Kidney (tissue), 14 donors: ENCODE measurements around the gene P3H3. TPM values are rescaled to one million over a fixed set of nuclear protein-coding genes. Genes with fewer than 3 reads are reported as not detected.

ENCODE experiments used
- DNase-seq, 5 donors: peaks; one replicate each; pipeline ENCODE4 v3.0.0-alpha.2; 2013 to 2020
- FAIRE-seq: peaks from 2 replicates; lab custom pipeline; 2012; peaks lifted over from hg19 to GRCh38; lab: Jason Lieb, UNC
- H3K27ac ChIP-seq, 2 donors: one replicate each; pipeline ENCODE4 v1.7.0; 2013; ENCODE audit warnings: low read depth in 2 of 2, low read length in 2 of 2, inconsistent platforms in 1 of 2
- H3K27me3 ChIP-seq: one replicate; pipeline ENCODE4 v1.7.1; 2013; ENCODE audit warnings: low read length, inconsistent platforms; ENCODE audit not compliant: control insufficient read depth, insufficient read depth
- H3K36me3 ChIP-seq, 3 donors: one replicate each; pipeline versions ENCODE4 v1.7.0 to v1.7.1; 2013; ENCODE audit warnings: low read length in 3 of 3, control low read depth in 1 of 3, inconsistent platforms in 1 of 3; ENCODE audit not compliant: insufficient read depth in 3 of 3, control insufficient read depth in 2 of 3
- H3K4me1 ChIP-seq, 3 donors: one replicate each; pipeline versions ENCODE4 v1.7.0 to v1.7.1; 2013; ENCODE audit warnings: low read length in 3 of 3, inconsistent platforms in 1 of 3, low read depth in 1 of 3; ENCODE audit not compliant: control insufficient read depth in 2 of 3, insufficient read depth in 2 of 3
- H3K4me3 ChIP-seq, 3 donors: one replicate each; pipeline versions ENCODE4 v1.7.0 to v1.8.1; 2013; ENCODE audit warnings: low read length in 3 of 3, control low read depth in 1 of 3, inconsistent platforms in 1 of 3
- H3K9ac ChIP-seq, 3 donors: one replicate each; pipeline versions ENCODE4 v1.7.0 to v1.7.1; 2013; ENCODE audit warnings: low read length in 3 of 3, control low read depth in 1 of 3, inconsistent platforms in 1 of 3
- H3K9me3 ChIP-seq, 3 donors: one replicate each; pipeline versions ENCODE4 v1.7.0 to v1.7.1; 2013; ENCODE audit warnings: low read length in 3 of 3, control low read depth in 1 of 3, inconsistent platforms in 1 of 3; ENCODE audit not compliant: control insufficient read depth in 2 of 3, insufficient read depth in 1 of 3
- intact Hi-C: fragments of 100-400 bp; cut with DNase I; formaldehyde crosslinking; loops from one replicate; pipeline ENCODE4 v1.11.1; 2022
- polyA plus RNA-seq: library from polyadenylated mRNA; stranded (reverse); fragments of 350-450 nt; fragmentation: Illumina TruSeq; extraction: RNeasy Lipid Tissue Mini Kit (QIAGEN cat#74804); gene quantifications from one replicate; pipeline ENCODE4 v1.2.3, GENCODE V29; 2014; ENCODE audit warnings: low read depth, low replicate concordance; ENCODE audit not compliant: insufficient read depth
- total RNA-seq: library from RNA; stranded (reverse); fragmentation: NEBNext Ultra II Directional; extraction: Animal tissue kit (Norgen Biotek cat#: 25700); gene quantifications from one replicate; pipeline ENCODE4 v1.2.1, GENCODE V29; 2021
- TF ChIP-seq, protein P1 (sequence below): IDR thresholded peaks from 3 replicates; pipeline ENCODE4 v1.5.1; 2012; ENCODE audit warnings: mild to moderate bottlenecking, moderate library complexity, borderline replicate concordance; ENCODE audit not compliant: insufficient read depth; ENCODE audit errors: extremely low read depth
- donor health status: control.
- donor health status: control.
- donor health status: control.
- donor health status: control.
- donor health status: control.
- donor health status: DM: yes; HTN: yes; CAD: no.
- donor health status: Normal renal cell carcinoma (clear cell type).

Gene P3H3
- total and polyA plus RNA-seq, 2 donors from 2014 or later: 17.0 to 18.5 TPM

DNA sequence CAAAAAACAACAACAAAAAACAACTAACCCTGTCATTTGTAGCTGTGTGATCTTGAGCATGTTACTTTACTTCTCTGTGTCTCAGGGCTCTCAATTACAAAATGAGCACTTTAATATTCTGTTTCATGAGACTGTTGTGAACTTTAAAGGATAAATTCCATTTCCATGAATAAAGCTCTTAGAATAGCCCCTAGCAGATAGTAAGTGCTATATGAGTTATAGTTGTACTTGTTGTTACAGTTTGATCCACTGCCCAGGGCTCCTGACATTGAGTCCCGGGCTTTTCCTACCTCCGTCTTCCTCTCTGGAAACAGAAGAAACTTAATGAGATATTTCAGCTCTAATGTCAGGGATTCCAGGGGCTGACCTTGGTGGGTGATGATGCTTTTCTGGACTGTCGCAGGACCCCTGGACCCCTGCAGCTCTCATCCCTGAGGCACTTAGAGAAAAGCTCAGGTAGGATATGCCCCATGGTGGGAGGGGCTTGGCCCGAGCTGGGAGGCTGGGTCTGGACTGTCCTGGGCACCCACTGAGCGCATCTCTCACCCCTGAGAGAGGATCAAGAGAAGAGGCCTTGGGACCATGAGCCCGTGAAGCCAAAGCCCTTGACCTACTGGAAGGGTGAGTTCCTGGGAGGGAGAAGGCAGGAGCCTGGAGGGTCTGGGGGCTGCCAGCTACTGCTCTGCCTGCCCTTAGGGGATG, 5.1 kb downstream of the P3H3 start:
- peaks cover 0 to 5% (median 0%) of the 10 kb centered on the region in 3 donors for H3K36me3 ChIP-seq
- no peaks in the 10 kb centered on the region for H3K9me3 ChIP-seq
- TF ChIP-seq, protein P1, sequence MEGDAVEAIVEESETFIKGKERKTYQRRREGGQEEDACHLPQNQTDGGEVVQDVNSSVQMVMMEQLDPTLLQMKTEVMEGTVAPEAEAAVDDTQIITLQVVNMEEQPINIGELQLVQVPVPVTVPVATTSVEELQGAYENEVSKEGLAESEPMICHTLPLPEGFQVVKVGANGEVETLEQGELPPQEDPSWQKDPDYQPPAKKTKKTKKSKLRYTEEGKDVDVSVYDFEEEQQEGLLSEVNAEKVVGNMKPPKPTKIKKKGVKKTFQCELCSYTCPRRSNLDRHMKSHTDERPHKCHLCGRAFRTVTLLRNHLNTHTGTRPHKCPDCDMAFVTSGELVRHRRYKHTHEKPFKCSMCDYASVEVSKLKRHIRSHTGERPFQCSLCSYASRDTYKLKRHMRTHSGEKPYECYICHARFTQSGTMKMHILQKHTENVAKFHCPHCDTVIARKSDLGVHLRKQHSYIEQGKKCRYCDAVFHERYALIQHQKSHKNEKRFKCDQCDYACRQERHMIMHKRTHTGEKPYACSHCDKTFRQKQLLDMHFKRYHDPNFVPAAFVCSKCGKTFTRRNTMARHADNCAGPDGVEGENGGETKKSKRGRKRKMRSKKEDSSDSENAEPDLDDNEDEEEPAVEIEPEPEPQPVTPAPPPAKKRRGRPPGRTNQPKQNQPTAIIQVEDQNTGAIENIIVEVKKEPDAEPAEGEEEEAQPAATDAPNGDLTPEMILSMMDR: no peak
- no peaks in the 10 kb centered on the region for H3K27me3 ChIP-seq
- intact Hi-C loops: no loop called here
- H3K27ac ChIP-seq: no peak overlapping the region
- H3K9ac ChIP-seq: no peak overlapping the region
- FAIRE-seq: no peak
- no peak overlapping the region for H3K4me3 ChIP-seq
- peaks cover 0 to 7% (median 0%) of the 10 kb centered on the region in 3 donors for H3K4me1 ChIP-seq
- peak in 1 of 5 donors; percentile 53 for DNase-seq

DNA sequence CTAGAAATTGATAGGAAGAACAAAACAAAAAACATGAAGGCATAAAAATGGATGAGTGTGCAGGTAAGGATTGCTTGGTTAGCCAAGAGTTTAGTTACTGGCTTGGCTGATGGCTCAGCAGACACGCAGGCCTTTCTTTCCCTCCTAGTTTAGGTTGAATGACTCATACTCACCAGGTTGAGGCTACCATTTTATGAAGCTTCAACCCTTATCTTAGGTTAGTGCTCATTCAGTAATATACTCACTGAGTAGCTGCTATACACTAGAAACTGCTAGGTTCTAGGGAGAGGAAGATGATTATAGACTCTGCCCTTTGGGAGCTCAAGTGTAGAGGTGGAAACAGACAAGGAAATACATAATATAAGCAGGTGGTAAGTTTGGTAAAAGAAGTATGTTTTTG, 6.0 kb downstream of the P3H3 start:
- intact Hi-C loops: no loop called here
- FAIRE-seq: no peak
- Histone ChIP-seq H3K9ac (no peak overlapping the region), H3K27ac (no peak overlapping the region), H3K36me3 (peaks cover 0 to 5% (median 0%) of the 10 kb centered on the region in 3 donors), H3K9me3 (no peaks in the 10 kb centered on the region), H3K27me3 (no peaks in the 10 kb centered on the region), H3K4me3 (no peak overlapping the region), H3K4me1 (peaks cover 0 to 3% (median 0%) of the 10 kb centered on the region in 3 donors)
- TF ChIP-seq, protein P1: no peak
- no peak for DNase-seq

GRCh38 chr12:6834873-6835272, 6.7 kb downstream of the P3H3 start:
- intact Hi-C loops: no loop called here
- Histone ChIP-seq H3K4me3 (no peak overlapping the region), H3K9me3 (no peaks in the 10 kb centered on the region), H3K4me1 (no peaks in the 10 kb centered on the region), H3K9ac (no peak overlapping the region), H3K36me3 (peaks cover 0 to 5% (median 0%) of the 10 kb centered on the region in 3 donors), H3K27ac (no peak overlapping the region), H3K27me3 (no peaks in the 10 kb centered on the region)
- DNase-seq: peak in 1 of 5 donors; percentile 5
- TF ChIP-seq, protein P1: no peak
- no peak for FAIRE-seq
